WTC11 (cell line): Measurements from ENCODE around the gene LNX2. TPM values are rescaled to one million over a fixed set of nuclear protein-coding genes. Genes with fewer than 3 reads are reported as not detected.

Source experiments
- E2F1 ChIP-seq: sonication (generic); formaldehyde crosslinking; IDR thresholded peaks from 2 replicates; pipeline ENCODE4 v1.8.0; 2022; ENCODE audit warnings: mild to moderate bottlenecking, missing genetic modification reagents
- E2F5 ChIP-seq: sonication (generic); formaldehyde crosslinking; IDR thresholded peaks from 2 replicates; pipeline ENCODE4 v1.8.1; 2022; ENCODE audit warnings: mild to moderate bottlenecking, moderate library complexity, missing genetic modification reagents
- ELF4 ChIP-seq: sonication (generic); formaldehyde crosslinking; IDR thresholded peaks from 2 replicates; pipeline ENCODE4 v1.8.1; 2022; ENCODE audit warnings: low read depth, mild to moderate bottlenecking, moderate library complexity, missing genetic modification reagents
- GRHL2 ChIP-seq: fragments of 250-450 bp; sonication (Bioruptor Pico); IDR thresholded peaks from 2 replicates; pipeline ENCODE4 v1.8.0; 2022; ENCODE audit warnings: mild to moderate bottlenecking, moderate library complexity; ENCODE audit not compliant: insufficient replicate concordance, severe bottlenecking
- IRF2 ChIP-seq: sonication (generic); formaldehyde crosslinking; IDR thresholded peaks from 2 replicates; pipeline ENCODE4 v1.8.0; 2022; ENCODE audit warnings: low read depth, missing genetic modification reagents, borderline replicate concordance
- JAZF1 ChIP-seq: fragments of 250-450 bp; sonication (Bioruptor Pico); IDR thresholded peaks from 2 replicates; pipeline ENCODE4 v1.9.0; 2021; ENCODE audit warnings: moderate library complexity, mild to moderate bottlenecking, inconsistent platforms
- JUN ChIP-seq: sonication (generic); formaldehyde crosslinking; IDR thresholded peaks from 2 replicates; pipeline ENCODE4 v1.8.0; 2023; ENCODE audit warnings: mild to moderate bottlenecking, missing genetic modification reagents
- NFE2L1 ChIP-seq: sonication (generic); formaldehyde crosslinking; IDR thresholded peaks from 2 replicates; pipeline ENCODE4 v1.8.1; 2023; ENCODE audit warnings: missing genetic modification reagents
- NFYB ChIP-seq: sonication (generic); formaldehyde crosslinking; conservative IDR thresholded peaks from 2 replicates; pipeline ENCODE4 v1.8.0; 2022; ENCODE audit warnings: low read depth, missing genetic modification reagents
- NR1H2 ChIP-seq: sonication (generic); formaldehyde crosslinking; IDR thresholded peaks from 2 replicates; pipeline ENCODE4 v1.9.0; 2021; ENCODE audit warnings: mild to moderate bottlenecking, moderate library complexity, missing genetic modification reagents
- NR2C2 ChIP-seq: sonication (generic); formaldehyde crosslinking; IDR thresholded peaks from 2 replicates; pipeline ENCODE4 v1.8.0; 2022; ENCODE audit warnings: mild to moderate bottlenecking, missing genetic modification reagents
- NR3C1 ChIP-seq: sonication (generic); formaldehyde crosslinking; conservative IDR thresholded peaks from 2 replicates; pipeline ENCODE4 v1.8.1; 2023; ENCODE audit warnings: low read depth, mild to moderate bottlenecking, missing genetic modification reagents
- ZBTB21 ChIP-seq: sonication (generic); formaldehyde crosslinking; IDR thresholded peaks from 2 replicates; pipeline ENCODE4 v1.8.1; 2023; ENCODE audit warnings: mild to moderate bottlenecking, missing genetic modification reagents, borderline replicate concordance
- ZNF121 ChIP-seq: sonication (generic); formaldehyde crosslinking; IDR thresholded peaks from 2 replicates; pipeline ENCODE4 v1.8.0; 2023; ENCODE audit warnings: missing genetic modification reagents
- ZNF416 ChIP-seq: fragments of 250-450 bp; sonication (Bioruptor Pico); IDR thresholded peaks from 2 replicates; pipeline ENCODE4 v1.9.0; 2021; ENCODE audit warnings: mild to moderate bottlenecking, inconsistent platforms
- ZNF532 ChIP-seq: fragments of 250-450 bp; sonication (Bioruptor Pico); IDR thresholded peaks from 2 replicates; pipeline ENCODE4 v1.9.0; 2021; ENCODE audit warnings: mild to moderate bottlenecking, borderline replicate concordance
- total RNA-seq: library from RNA; stranded (reverse); gene quantifications from 3 replicates; pipeline ENCODE4 v1.2.3, GENCODE V29; 2021
- TF ChIP-seq, protein P1 (sequence below): sonication (generic); formaldehyde crosslinking; IDR thresholded peaks from 2 replicates; pipeline ENCODE4 v1.8.1; 2023; ENCODE audit warnings: mild to moderate bottlenecking, missing genetic modification reagents
- TF ChIP-seq, protein P2 (sequence below): sonication (generic); formaldehyde crosslinking; IDR thresholded peaks from 2 replicates; pipeline ENCODE4 v1.8.1; 2022; ENCODE audit warnings: mild to moderate bottlenecking, missing genetic modification reagents, moderate library complexity, borderline replicate concordance
- TF ChIP-seq, protein P3 (sequence below): fragments of 250-450 bp; sonication (Bioruptor Pico); conservative IDR thresholded peaks from 2 replicates; pipeline ENCODE4 v1.9.0; 2021; ENCODE audit warnings: mild to moderate bottlenecking
- TF ChIP-seq, protein P4 (sequence below): sonication (generic); formaldehyde crosslinking; IDR thresholded peaks from 2 replicates; pipeline ENCODE4 v1.8.1; 2023; ENCODE audit warnings: mild to moderate bottlenecking, missing genetic modification reagents
- TF ChIP-seq, protein P5 (sequence below): sonication (generic); formaldehyde crosslinking; IDR thresholded peaks from 2 replicates; pipeline ENCODE4 v1.8.1; 2023; ENCODE audit warnings: mild to moderate bottlenecking, missing genetic modification reagents, borderline replicate concordance

LNX2 gene
- total RNA-seq, 1 experiment from 2014 or later = 10.1 TPM

DNA sequence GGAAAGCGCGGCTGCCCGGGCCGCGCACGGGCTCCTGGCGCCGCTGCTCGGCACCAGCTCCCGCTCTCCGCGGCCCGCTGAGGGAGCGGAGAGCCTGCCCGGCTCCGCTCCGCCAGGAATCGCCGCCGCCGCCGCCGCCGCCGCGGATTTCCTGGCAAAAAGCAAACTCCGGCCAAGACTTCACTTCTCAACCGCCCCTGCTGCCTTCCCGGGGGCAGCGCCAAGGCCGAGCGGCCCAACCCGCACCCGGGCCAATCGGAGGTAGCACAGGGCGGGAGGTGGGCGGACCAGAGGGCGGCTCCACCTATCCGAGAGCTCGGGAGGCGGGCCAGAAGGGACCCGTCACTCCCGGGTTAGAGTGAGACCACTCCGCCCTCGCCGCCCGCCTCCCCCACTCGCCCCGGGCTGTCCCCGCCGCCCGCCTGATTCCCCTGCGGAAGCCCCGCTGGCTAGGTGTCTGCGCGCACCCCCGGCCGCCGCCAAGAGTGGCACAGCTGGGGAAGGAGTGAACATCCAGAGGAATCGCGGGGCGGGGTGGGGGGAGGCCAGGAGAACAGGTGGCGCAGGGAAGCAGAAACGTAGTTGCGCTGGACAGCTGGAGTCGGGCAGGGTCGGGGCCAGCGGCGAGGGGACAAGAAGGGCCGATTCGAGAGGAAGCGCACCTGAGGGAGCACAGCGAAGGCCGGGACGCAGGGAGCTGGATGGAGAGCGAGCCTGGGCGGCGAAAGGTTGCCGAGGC, at the start of gene LNX2 (continued):
- TF ChIP-seq, protein P1, sequence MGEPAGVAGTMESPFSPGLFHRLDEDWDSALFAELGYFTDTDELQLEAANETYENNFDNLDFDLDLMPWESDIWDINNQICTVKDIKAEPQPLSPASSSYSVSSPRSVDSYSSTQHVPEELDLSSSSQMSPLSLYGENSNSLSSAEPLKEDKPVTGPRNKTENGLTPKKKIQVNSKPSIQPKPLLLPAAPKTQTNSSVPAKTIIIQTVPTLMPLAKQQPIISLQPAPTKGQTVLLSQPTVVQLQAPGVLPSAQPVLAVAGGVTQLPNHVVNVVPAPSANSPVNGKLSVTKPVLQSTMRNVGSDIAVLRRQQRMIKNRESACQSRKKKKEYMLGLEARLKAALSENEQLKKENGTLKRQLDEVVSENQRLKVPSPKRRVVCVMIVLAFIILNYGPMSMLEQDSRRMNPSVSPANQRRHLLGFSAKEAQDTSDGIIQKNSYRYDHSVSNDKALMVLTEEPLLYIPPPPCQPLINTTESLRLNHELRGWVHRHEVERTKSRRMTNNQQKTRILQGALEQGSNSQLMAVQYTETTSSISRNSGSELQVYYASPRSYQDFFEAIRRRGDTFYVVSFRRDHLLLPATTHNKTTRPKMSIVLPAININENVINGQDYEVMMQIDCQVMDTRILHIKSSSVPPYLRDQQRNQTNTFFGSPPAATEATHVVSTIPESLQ (CRISPR knock-in tag) = no peak
- TF ChIP-seq, protein P2, sequence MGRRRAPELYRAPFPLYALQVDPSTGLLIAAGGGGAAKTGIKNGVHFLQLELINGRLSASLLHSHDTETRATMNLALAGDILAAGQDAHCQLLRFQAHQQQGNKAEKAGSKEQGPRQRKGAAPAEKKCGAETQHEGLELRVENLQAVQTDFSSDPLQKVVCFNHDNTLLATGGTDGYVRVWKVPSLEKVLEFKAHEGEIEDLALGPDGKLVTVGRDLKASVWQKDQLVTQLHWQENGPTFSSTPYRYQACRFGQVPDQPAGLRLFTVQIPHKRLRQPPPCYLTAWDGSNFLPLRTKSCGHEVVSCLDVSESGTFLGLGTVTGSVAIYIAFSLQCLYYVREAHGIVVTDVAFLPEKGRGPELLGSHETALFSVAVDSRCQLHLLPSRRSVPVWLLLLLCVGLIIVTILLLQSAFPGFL (CRISPR knock-in tag) = no peak
- TF ChIP-seq, protein P3, sequence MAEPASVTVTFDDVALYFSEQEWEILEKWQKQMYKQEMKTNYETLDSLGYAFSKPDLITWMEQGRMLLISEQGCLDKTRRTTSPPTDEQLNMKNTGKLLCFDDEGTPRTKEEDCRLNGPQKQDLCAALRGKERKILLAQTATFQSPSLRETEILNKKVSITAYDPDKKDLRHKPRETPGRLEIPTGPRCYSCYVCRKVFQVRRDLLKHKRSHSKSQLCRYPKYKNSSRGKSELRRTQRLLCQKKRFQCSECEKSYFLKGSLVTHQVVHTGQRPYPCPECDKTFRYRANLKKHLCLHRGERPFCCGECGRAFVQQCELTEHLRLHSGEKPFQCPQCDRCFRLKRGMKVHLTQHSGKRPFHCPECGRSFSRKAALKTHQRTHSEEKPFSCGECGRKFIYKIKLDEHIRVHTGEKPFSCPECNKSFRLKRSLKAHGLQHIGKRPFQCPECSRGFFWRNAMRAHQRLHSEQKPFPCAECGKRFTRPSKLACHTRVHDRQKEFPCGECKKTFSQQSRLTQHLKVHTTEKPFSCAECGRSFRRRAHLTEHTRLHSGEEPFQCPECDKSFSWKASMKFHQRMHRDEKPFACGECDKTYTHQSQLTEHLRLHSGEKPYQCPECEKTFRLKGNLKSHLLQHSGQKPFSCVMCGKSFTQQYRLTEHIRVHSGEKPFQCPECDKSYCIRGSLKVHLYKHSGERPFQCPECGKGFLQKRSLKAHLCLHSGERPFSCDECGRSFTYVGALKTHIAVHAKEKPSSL (CRISPR knock-in tag) = no peak
- no peak for TF ChIP-seq GRHL2 (CRISPR knock-in tag)
- TF ChIP-seq ZNF121 = no peak
- no peak for TF ChIP-seq NR1H2 (CRISPR knock-in tag)
- no peak for TF ChIP-seq JAZF1 (CRISPR knock-in tag)
- no peak for TF ChIP-seq NR2C2 (CRISPR knock-in tag)
- TF ChIP-seq ELF4 (CRISPR knock-in tag) = no peak; the same call in 1 of the 2 replicates
- TF ChIP-seq JUN (CRISPR knock-in tag) = no peak
- TF ChIP-seq NFYB (CRISPR knock-in tag) = peak; percentile 90
- TF ChIP-seq E2F1 (CRISPR knock-in tag) = no peak
- TF ChIP-seq ZNF416 = no peak
- TF ChIP-seq IRF2 = no peak
- TF ChIP-seq, protein P4, sequence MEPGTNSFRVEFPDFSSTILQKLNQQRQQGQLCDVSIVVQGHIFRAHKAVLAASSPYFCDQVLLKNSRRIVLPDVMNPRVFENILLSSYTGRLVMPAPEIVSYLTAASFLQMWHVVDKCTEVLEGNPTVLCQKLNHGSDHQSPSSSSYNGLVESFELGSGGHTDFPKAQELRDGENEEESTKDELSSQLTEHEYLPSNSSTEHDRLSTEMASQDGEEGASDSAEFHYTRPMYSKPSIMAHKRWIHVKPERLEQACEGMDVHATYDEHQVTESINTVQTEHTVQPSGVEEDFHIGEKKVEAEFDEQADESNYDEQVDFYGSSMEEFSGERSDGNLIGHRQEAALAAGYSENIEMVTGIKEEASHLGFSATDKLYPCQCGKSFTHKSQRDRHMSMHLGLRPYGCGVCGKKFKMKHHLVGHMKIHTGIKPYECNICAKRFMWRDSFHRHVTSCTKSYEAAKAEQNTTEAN (CRISPR knock-in tag) = no peak
- no peak for TF ChIP-seq NR3C1
- peak; percentile 23; the same call in 1 of the 2 replicates for TF ChIP-seq E2F5 (CRISPR knock-in tag)
- 0 out of 2 replicates have a peak, but pooled peaks have one; percentile 22 for TF ChIP-seq ZBTB21
- no peak for TF ChIP-seq NFE2L1 (CRISPR knock-in tag)
- TF ChIP-seq, protein P5, sequence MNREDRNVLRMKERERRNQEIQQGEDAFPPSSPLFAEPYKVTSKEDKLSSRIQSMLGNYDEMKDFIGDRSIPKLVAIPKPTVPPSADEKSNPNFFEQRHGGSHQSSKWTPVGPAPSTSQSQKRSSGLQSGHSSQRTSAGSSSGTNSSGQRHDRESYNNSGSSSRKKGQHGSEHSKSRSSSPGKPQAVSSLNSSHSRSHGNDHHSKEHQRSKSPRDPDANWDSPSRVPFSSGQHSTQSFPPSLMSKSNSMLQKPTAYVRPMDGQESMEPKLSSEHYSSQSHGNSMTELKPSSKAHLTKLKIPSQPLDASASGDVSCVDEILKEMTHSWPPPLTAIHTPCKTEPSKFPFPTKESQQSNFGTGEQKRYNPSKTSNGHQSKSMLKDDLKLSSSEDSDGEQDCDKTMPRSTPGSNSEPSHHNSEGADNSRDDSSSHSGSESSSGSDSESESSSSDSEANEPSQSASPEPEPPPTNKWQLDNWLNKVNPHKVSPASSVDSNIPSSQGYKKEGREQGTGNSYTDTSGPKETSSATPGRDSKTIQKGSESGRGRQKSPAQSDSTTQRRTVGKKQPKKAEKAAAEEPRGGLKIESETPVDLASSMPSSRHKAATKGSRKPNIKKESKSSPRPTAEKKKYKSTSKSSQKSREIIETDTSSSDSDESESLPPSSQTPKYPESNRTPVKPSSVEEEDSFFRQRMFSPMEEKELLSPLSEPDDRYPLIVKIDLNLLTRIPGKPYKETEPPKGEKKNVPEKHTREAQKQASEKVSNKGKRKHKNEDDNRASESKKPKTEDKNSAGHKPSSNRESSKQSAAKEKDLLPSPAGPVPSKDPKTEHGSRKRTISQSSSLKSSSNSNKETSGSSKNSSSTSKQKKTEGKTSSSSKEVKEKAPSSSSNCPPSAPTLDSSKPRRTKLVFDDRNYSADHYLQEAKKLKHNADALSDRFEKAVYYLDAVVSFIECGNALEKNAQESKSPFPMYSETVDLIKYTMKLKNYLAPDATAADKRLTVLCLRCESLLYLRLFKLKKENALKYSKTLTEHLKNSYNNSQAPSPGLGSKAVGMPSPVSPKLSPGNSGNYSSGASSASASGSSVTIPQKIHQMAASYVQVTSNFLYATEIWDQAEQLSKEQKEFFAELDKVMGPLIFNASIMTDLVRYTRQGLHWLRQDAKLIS (CRISPR knock-in tag) = no peak
- no peak for TF ChIP-seq ZNF532 (CRISPR knock-in tag)
